Keratinocyte (primary cell): ENCODE measurements around the gene TGFBI. TPM values are rescaled to one million over a fixed set of nuclear protein-coding genes. Genes with fewer than 3 reads are reported as not detected.

Source experiments
- DNase-seq: peaks from one replicate; pipeline ENCODE4 v3.0.0-alpha.2; 2011; ENCODE audit warnings: low read depth, missing footprints, low spot score
- FAIRE-seq: peaks from 2 replicates; lab custom pipeline; 2011; peaks lifted over from hg19 to GRCh38; lab: Jason Lieb, UNC
- H2AFZ ChIP-seq: 2 replicates; pipeline ENCODE4 v1.6.0; 2012; ENCODE audit warnings: low read length, control low read depth, inconsistent platforms; ENCODE audit not compliant: control insufficient read depth
- H3K27ac ChIP-seq: 2 replicates; pipeline ENCODE4 v1.5.1; 2011; ENCODE audit warnings: low read length; ENCODE audit not compliant: control insufficient read depth, insufficient read depth
- H3K27me3 ChIP-seq: 3 replicates; pipeline ENCODE4 v1.6.0; 2011; ENCODE audit warnings: low read length; ENCODE audit not compliant: control insufficient read depth, insufficient read depth; ENCODE audit errors: extremely low read depth
- H3K36me3 ChIP-seq, 2 experiments: 2 replicates in 1 of 2; 3 replicates in 1 of 2; pipeline ENCODE4 v1.5.1; 2011; ENCODE audit warnings: low read length in 2 of 2, mild to moderate bottlenecking in 1 of 2; ENCODE audit not compliant: control insufficient read depth in 2 of 2, insufficient read depth in 2 of 2; ENCODE audit errors: extremely low read depth in 1 of 2
- H3K4me1 ChIP-seq: 3 replicates; pipeline ENCODE4 v1.5.1; 2011; ENCODE audit warnings: low read length; ENCODE audit not compliant: control insufficient read depth, insufficient read depth; ENCODE audit errors: extremely low read depth
- H3K4me2 ChIP-seq: 3 replicates; pipeline ENCODE4 v1.6.0; 2011; ENCODE audit warnings: low read depth, low read length; ENCODE audit not compliant: control insufficient read depth, insufficient read depth; ENCODE audit errors: extremely low read depth
- H3K4me3 ChIP-seq, 3 experiments: fragments of 200-600 bp in 1 of 3; sonication (generic) in 1 of 3; 2 replicates in 2 of 3; 3 replicates in 1 of 3; pipeline ENCODE4 v1.5.1; 2011 to 2016; ENCODE audit warnings: low read length in 3 of 3, mild to moderate bottlenecking in 3 of 3, control low read depth in 2 of 3, inconsistent platforms in 1 of 3, low read depth in 1 of 3, mixed read lengths in 1 of 3, mixed run types in 1 of 3, moderate library complexity in 1 of 3; ENCODE audit not compliant: control insufficient read depth in 2 of 3, insufficient read depth in 2 of 3; ENCODE audit errors: extremely low read depth in 1 of 3
- H3K79me2 ChIP-seq: 2 replicates; pipeline ENCODE4 v1.6.0; 2012; ENCODE audit warnings: low read length; ENCODE audit not compliant: control insufficient read depth, insufficient read depth
- H3K9ac ChIP-seq: 3 replicates; pipeline ENCODE4 v1.6.0; 2011; ENCODE audit warnings: low read length; ENCODE audit not compliant: control insufficient read depth, insufficient read depth; ENCODE audit errors: extremely low read depth
- H3K9me1 ChIP-seq: 3 replicates; pipeline ENCODE4 v1.6.0; 2011; ENCODE audit warnings: low read length; ENCODE audit not compliant: control insufficient read depth, insufficient read depth; ENCODE audit errors: extremely low read depth
- H3K9me3 ChIP-seq: 2 replicates; pipeline ENCODE4 v1.5.1; 2012; ENCODE audit warnings: low read depth, low read length; ENCODE audit not compliant: control insufficient read depth
- H4K20me1 ChIP-seq: 3 replicates; pipeline ENCODE4 v1.6.0; 2011; ENCODE audit warnings: low read length; ENCODE audit not compliant: control insufficient read depth, insufficient read depth; ENCODE audit errors: extremely low read depth
- EZH2 ChIP-seq: IDR thresholded peaks from one replicate; pipeline ENCODE4 v1.6.1; 2012; ENCODE audit warnings: inconsistent platforms, mild to moderate bottlenecking, low read length, moderate library complexity
- dilution Hi-C: fragments of 300-500 bp; cut with MboI; formaldehyde crosslinking; loops from one replicate; pipeline ENCODE4 v1.7.0; 2020; ENCODE audit warnings: low sequenced_read_pairs; ENCODE audit not compliant: extremely low pct_ligation_motif_present
- polyA plus RNA-seq, 5 experiments: library from polyadenylated mRNA; depleted of rRNA in 3 of 5; stranded (reverse) in 3 of 5; stranded (forward) in 1 of 5; unstranded in 1 of 5; fragments of >200 nt; gene quantifications; 1 replicate in 1 of 5; 2 replicates in 3 of 5; 3 replicates in 1 of 5; pipeline versions ENCODE4 v1.2.1 to v1.2.3, GENCODE V29; 2011 to 2012; ENCODE audit warnings: missing spikeins in 2 of 5, low read depth in 1 of 5, low replicate concordance in 1 of 5
- TF ChIP-seq, protein P1 (sequence below), 3 experiments: IDR thresholded peaks in 1 of 3; conservative IDR thresholded peaks in 1 of 3; optimal IDR thresholded peaks in 1 of 3; 2 replicates in 2 of 3; 3 replicates in 1 of 3; pipeline versions ENCODE3 to v1.5.1; 2011; ENCODE audit warnings: low read length in 3 of 3, mild to moderate bottlenecking in 3 of 3, moderate library complexity in 2 of 3, control low read depth in 1 of 3, inconsistent platforms in 1 of 3; ENCODE audit not compliant: insufficient read depth in 2 of 3; ENCODE audit errors: extremely low read depth in 1 of 3

TGFBI gene
- polyA plus RNA-seq, 1 donor (not counting 4 experiments of a cell fraction or from before 2014, with no cell fraction given): 270 TPM

DNA sequence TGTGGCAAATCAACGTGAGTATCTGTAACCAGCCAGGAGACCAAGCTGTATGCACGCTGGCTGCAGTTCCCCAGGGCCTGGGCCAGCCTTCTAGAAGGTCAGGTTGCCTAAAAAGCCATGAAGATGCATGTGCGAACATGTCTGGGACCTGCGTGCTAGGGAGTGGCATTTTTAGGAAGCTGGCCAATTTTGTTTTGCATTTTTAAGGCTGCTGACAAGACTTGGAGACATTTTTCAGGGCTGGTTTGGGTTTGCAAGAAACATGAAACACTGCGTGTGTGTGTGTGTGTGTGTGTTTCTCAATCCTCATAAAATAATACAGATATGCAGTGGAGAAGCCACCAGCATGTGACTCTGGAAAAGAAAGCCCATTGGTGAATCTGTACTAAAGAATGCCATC, 5.1 kb downstream of the TGFBI start:
- dilution Hi-C loops: no loop called here
- H3K4me2 ChIP-seq: peak overlapping the region; percentile 54
- peak; percentile 91 for DNase-seq
- no peaks in the 10 kb centered on the region for H3K27me3 ChIP-seq
- peak overlapping the region; percentile 74 for H3K27ac ChIP-seq
- H3K36me3 ChIP-seq: peaks cover 2 to 7% of the 10 kb centered on the region in 2 experiments
- no peaks in the 10 kb centered on the region for H3K9me3 ChIP-seq
- peak; percentile 95 for FAIRE-seq
- H4K20me1 ChIP-seq: no peaks in the 10 kb centered on the region
- no peak overlapping the region for H3K9ac ChIP-seq
- no peaks in the 10 kb centered on the region for H3K9me1 ChIP-seq
- TF ChIP-seq, protein P1, sequence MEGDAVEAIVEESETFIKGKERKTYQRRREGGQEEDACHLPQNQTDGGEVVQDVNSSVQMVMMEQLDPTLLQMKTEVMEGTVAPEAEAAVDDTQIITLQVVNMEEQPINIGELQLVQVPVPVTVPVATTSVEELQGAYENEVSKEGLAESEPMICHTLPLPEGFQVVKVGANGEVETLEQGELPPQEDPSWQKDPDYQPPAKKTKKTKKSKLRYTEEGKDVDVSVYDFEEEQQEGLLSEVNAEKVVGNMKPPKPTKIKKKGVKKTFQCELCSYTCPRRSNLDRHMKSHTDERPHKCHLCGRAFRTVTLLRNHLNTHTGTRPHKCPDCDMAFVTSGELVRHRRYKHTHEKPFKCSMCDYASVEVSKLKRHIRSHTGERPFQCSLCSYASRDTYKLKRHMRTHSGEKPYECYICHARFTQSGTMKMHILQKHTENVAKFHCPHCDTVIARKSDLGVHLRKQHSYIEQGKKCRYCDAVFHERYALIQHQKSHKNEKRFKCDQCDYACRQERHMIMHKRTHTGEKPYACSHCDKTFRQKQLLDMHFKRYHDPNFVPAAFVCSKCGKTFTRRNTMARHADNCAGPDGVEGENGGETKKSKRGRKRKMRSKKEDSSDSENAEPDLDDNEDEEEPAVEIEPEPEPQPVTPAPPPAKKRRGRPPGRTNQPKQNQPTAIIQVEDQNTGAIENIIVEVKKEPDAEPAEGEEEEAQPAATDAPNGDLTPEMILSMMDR (optimal IDR thresholded peaks at IDR 0.05 in 1 of 3, IDR thresholded peaks at IDR 0.05 in 1 of 3, conservative IDR thresholded peaks at IDR 0.05 in 1 of 3; ENCODE audit: extremely low read depth in 1 of 3, insufficient read depth in 2 of 3, low read length in 3 of 3): no peak
- TF ChIP-seq EZH2: no peak
- no peak overlapping the region for H2AFZ ChIP-seq
- peaks cover 86% of the 10 kb centered on the region for H3K4me1 ChIP-seq
- H3K79me2 ChIP-seq: peaks cover 14% of the 10 kb centered on the region
- no peak overlapping the region for H3K4me3 ChIP-seq

DNA sequence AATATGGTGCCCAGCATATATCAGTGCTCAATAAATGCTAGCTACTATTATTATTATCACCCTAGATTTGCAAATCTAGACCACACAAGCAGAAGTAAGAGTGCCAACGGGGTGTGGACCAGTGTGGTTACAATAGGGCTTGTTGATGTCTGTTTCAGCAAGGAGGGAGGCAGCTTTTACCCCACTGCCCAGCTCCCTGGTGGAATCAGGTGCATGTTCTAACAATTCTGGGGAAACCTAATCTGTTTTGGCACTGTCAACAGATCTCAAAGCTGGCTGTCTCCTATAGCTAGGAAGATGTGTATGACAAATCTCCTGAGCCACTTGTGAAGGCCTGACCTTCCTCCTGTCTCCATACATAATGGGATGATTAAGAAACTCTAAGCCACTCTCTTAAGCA, 5.7 kb downstream of the TGFBI start:
- Histone ChIP-seq H3K27ac (peak overlapping the region; percentile 54), H2AFZ (no peak overlapping the region), H3K79me2 (peaks cover 8% of the 10 kb centered on the region), H3K27me3 (no peaks in the 10 kb centered on the region), H3K4me1 (peaks cover 82% of the 10 kb centered on the region), H3K36me3 (peaks cover 5 to 10% of the 10 kb centered on the region in 2 experiments), H3K4me2 (no peak overlapping the region), H4K20me1 (no peaks in the 10 kb centered on the region), H3K9ac (no peak overlapping the region), H3K4me3 (no peak overlapping the region), H3K9me1 (no peaks in the 10 kb centered on the region), H3K9me3 (no peaks in the 10 kb centered on the region)
- dilution Hi-C loops: no loop called here
- DNase-seq (no peak), FAIRE-seq (peak; percentile 71)
- TF ChIP-seq EZH2: no peak
- TF ChIP-seq, protein P1 (optimal IDR thresholded peaks at IDR 0.05 in 1 of 3, IDR thresholded peaks at IDR 0.05 in 1 of 3, conservative IDR thresholded peaks at IDR 0.05 in 1 of 3; ENCODE audit: extremely low read depth in 1 of 3, insufficient read depth in 2 of 3, low read length in 3 of 3): no peak
